HK-2 (cell line): ENCODE measurements around the gene MPST.
A peak's percentile ranks its signal among the peaks of the same experiment; 100 is the strongest.
"Not testable (repeated sequence)": the region's sequence is repeated elsewhere in the genome, so short reads cannot be mapped to it uniquely, and the experiment has no call there.

Source experiments
- DNase-seq: peaks from one replicate; pipeline ENCODE4 v3.0.0-alpha.2; 2018; ENCODE audit not compliant: unreplicated experiment

The MPST gene

GRCh38 chr22:37060801-37061610 lies 41.5 kb downstream of the MPST start:
- DNase-seq, result no peak

- DNase-seq, result no peak
Observed at GRCh38 chr22:37061611-37062375, 42.3 kb downstream of the MPST start.

GRCh38 chr22:37062376-37062675 lies 42.8 kb downstream of the MPST start:
- DNase-seq, result no peak

- DNase-seq, result no peak
Observed at GRCh38 chr22:37062702-37063381, 43.3 kb downstream of the MPST start.

GRCh38 chr22:37063431-37064420 lies 44.2 kb downstream of the MPST start:
- no peak for DNase-seq

- no peak for DNase-seq
Observed at GRCh38 chr22:37064553-37064952, 45.0 kb downstream of the MPST start.

GRCh38 chr22:37065180-37065579 lies 45.6 kb downstream of the MPST start:
- DNase-seq, result no peak

- no peak for DNase-seq
Observed at GRCh38 chr22:37065961-37066360, 46.4 kb downstream of the MPST start.

- no peak for DNase-seq
Observed at GRCh38 chr22:37067428-37067827, 47.9 kb downstream of the MPST start.

- no peak for DNase-seq
Observed at GRCh38 chr22:37068859-37069258, 49.3 kb downstream of the MPST start.

GRCh38 chr22:37069319-37069718 lies 49.8 kb downstream of the MPST start:
- DNase-seq, result no peak

- DNase-seq, result no peak
Observed at GRCh38 chr22:37069719-37070118, 50.2 kb downstream of the MPST start.

GRCh38 chr22:37070334-37070733 lies 50.8 kb downstream of the MPST start:
- DNase-seq, result no peak

- DNase-seq, result no peak
Observed at GRCh38 chr22:37070744-37071143, 51.2 kb downstream of the MPST start.

GRCh38 chr22:37071850-37072592 lies 52.5 kb downstream of the MPST start:
- DNase-seq, result not testable (repeated sequence)

GRCh38 chr22:37072673-37073072 lies 53.1 kb downstream of the MPST start:
- no peak for DNase-seq

- no peak for DNase-seq
Observed at GRCh38 chr22:37074537-37074936, 55.0 kb downstream of the MPST start.

GRCh38 chr22:37075046-37075445 lies 55.5 kb downstream of the MPST start:
- DNase-seq, result no peak

GRCh38 chr22:37075822-37076433 lies 56.4 kb downstream of the MPST start:
- DNase-seq, result no peak

GRCh38 chr22:37077802-37078448 lies 58.4 kb downstream of the MPST start:
- peak; percentile 54 for DNase-seq
